Right kidney (tissue), 1 donor: ENCODE data around the gene MIB1.
"Not testable (repeated sequence)": the region's sequence is repeated elsewhere in the genome, so short reads cannot be mapped to it uniquely, and the experiment has no call there.

Source experiments
- DNase-seq: peaks from one replicate; pipeline ENCODE4 v3.0.0-alpha.2; 2016

MIB1 gene

GRCh38 chr18:21742315-21742687, 1.7 kb downstream of the MIB1 start:
- no peak for DNase-seq

- no peak for DNase-seq
Observed at GRCh38 chr18:21743166-21743832, 2.7 kb downstream of the MIB1 start.

- DNase-seq = no peak
Observed at GRCh38 chr18:21745231-21745630, 4.6 kb downstream of the MIB1 start.

GRCh38 chr18:21747268-21747667, 6.7 kb downstream of the MIB1 start:
- DNase-seq = no peak

- no peak for DNase-seq
Observed at GRCh38 chr18:21747764-21748693, 7.4 kb downstream of the MIB1 start.

GRCh38 chr18:21757833-21758232, 17.2 kb downstream of the MIB1 start:
- DNase-seq = no peak

GRCh38 chr18:21759836-21760235, 19.2 kb downstream of the MIB1 start:
- no peak for DNase-seq

- no peak for DNase-seq
Observed at GRCh38 chr18:21760321-21760720, 19.7 kb downstream of the MIB1 start.

GRCh38 chr18:21761471-21762115, 21.0 kb downstream of the MIB1 start:
- DNase-seq = no peak

- DNase-seq = no peak
Observed at GRCh38 chr18:21762181-21762772, 21.7 kb downstream of the MIB1 start.

- DNase-seq = no peak
Observed at GRCh38 chr18:21763846-21764646, 23.5 kb downstream of the MIB1 start.

- DNase-seq = no peak
Observed at GRCh38 chr18:21769206-21769605, 28.6 kb downstream of the MIB1 start.

GRCh38 chr18:21774722-21775121, 34.1 kb downstream of the MIB1 start:
- DNase-seq = no peak

GRCh38 chr18:21777814-21778213, 37.2 kb downstream of the MIB1 start:
- no peak for DNase-seq

- DNase-seq = no peak
Observed at GRCh38 chr18:21786526-21786925, 45.9 kb downstream of the MIB1 start.

GRCh38 chr18:21796089-21796488, 55.5 kb downstream of the MIB1 start:
- DNase-seq = not testable (repeated sequence)

GRCh38 chr18:21798126-21798525, 57.5 kb downstream of the MIB1 start:
- no peak for DNase-seq

GRCh38 chr18:21799721-21800120, 59.1 kb downstream of the MIB1 start:
- DNase-seq = no peak

- DNase-seq = no peak
Observed at GRCh38 chr18:21803495-21803894, 62.9 kb downstream of the MIB1 start.

GRCh38 chr18:21805771-21806366, 65.3 kb downstream of the MIB1 start:
- no peak for DNase-seq

GRCh38 chr18:21808185-21808584, 67.6 kb downstream of the MIB1 start:
- no peak for DNase-seq

- DNase-seq = no peak
Observed at GRCh38 chr18:21809725-21810124, 69.1 kb downstream of the MIB1 start.
